Mammary epithelial cell (primary cell): Measurements from ENCODE around the gene DCAF8.

Source experiments
- CTCF ChIP-seq, 2 donors: IDR thresholded peaks in 1 of 2; conservative IDR thresholded peaks in 1 of 2; 2 replicates each; pipeline ENCODE4 v1.5.1; 2011 to 2012; ENCODE audit warnings: inconsistent platforms in 2 of 2, low read length in 2 of 2, mild to moderate bottlenecking in 2 of 2, control low read depth in 1 of 2, low read depth in 1 of 2; ENCODE audit not compliant: insufficient read depth in 1 of 2; ENCODE audit errors: extremely low read depth in 1 of 2
- EZH2 ChIP-seq: IDR thresholded peaks from 2 replicates; pipeline ENCODE4 v1.6.1; 2012; ENCODE audit warnings: low read length, inconsistent platforms, borderline replicate concordance

- TF ChIP-seq EZH2 (no peak), CTCF (conservative IDR thresholded peaks at IDR 0.05 in 1 of 2, IDR thresholded peaks at IDR 0.05 in 1 of 2; ENCODE audit: extremely low read depth in 1 of 2, insufficient read depth in 1 of 2, low read depth in 1 of 2, low read length in 2 of 2) (no peak)
Measured at GRCh38 chr1:160293020-160293968, 30.9 kb upstream of the DCAF8 start.
